Natural killer cell (primary cell): ENCODE results near the gene SORD. TPM values are rescaled to one million over a fixed set of nuclear protein-coding genes. Genes with fewer than 3 reads are reported as not detected.
A peak's percentile ranks its signal among the peaks of the same experiment; 100 is the strongest.
"Not testable (repeated sequence)": the region's sequence is repeated elsewhere in the genome, so short reads cannot be mapped to it uniquely, and the experiment has no call there.

ENCODE experiments used
- ATAC-seq, 3 donors: fragments of 150-1000 bp in 2 of 3; fragments of 200-7000 bp in 1 of 3; cut with Tn5 transposase; 1 replicate in 1 of 3; 2 replicates in 2 of 3; pipeline ENCODE4 v1.10.0; 2021; ENCODE audit warnings: mild to moderate bottlenecking in 2 of 3, moderate library complexity in 2 of 3
- DNase-seq, 2 donors: peaks; one replicate each; pipeline versions ENCODE4 v3.0.0 to v3.0.0-alpha.2; 2013 to 2021; ENCODE audit warnings: mixed read lengths in 1 of 2
- H3K27ac ChIP-seq: one replicate; pipeline ENCODE4 v1.5.1; 2013; ENCODE audit warnings: mild to moderate bottlenecking, low read length
- H3K27me3 ChIP-seq: one replicate; pipeline ENCODE4 v1.6.1; 2013; ENCODE audit warnings: low read length; ENCODE audit not compliant: control insufficient read depth, insufficient read depth
- H3K36me3 ChIP-seq: one replicate; pipeline ENCODE4 v1.6.1; 2013; ENCODE audit warnings: low read length; ENCODE audit not compliant: control insufficient read depth, insufficient read depth
- H3K4me1 ChIP-seq: one replicate; pipeline ENCODE4 v1.6.1; 2013; ENCODE audit warnings: low read length; ENCODE audit not compliant: control insufficient read depth, insufficient read depth
- H3K4me3 ChIP-seq: one replicate; pipeline ENCODE4 v1.5.1; 2013; ENCODE audit warnings: low read length
- H3K9me3 ChIP-seq: one replicate; pipeline ENCODE4 v1.6.1; 2013; ENCODE audit warnings: low read length; ENCODE audit not compliant: control insufficient read depth, insufficient read depth
- H3K27ac Mint-ChIP-seq, 2 donors: one replicate each; pipeline ENCODE4 v1.8.0; 2022; ENCODE audit warnings: mild to moderate bottlenecking in 2 of 2, mixed read lengths in 2 of 2, moderate library complexity in 1 of 2
- H3K27me3 Mint-ChIP-seq, 2 donors: one replicate each; pipeline ENCODE4 v1.8.0; 2022; ENCODE audit warnings: low read depth in 2 of 2, mixed read lengths in 2 of 2
- H3K36me3 Mint-ChIP-seq: one replicate; pipeline ENCODE4 v1.8.0; 2022; ENCODE audit warnings: mixed read lengths
- H3K4me1 Mint-ChIP-seq, 2 donors: one replicate each; pipeline ENCODE4 v1.8.0; 2022; ENCODE audit warnings: mixed read lengths in 2 of 2
- H3K4me3 Mint-ChIP-seq: one replicate; pipeline ENCODE4 v1.8.0; 2022; ENCODE audit warnings: mild to moderate bottlenecking, moderate library complexity, mixed read lengths
- H3K9me3 Mint-ChIP-seq, 2 donors: one replicate each; pipeline ENCODE4 v1.8.0; 2022; ENCODE audit warnings: mixed read lengths in 2 of 2
- WGBS: methylation state at CpG from one replicate; pipeline ENCODE4 v1.1.7; 2013; ENCODE audit warnings: missing lambda C conversion rate; ENCODE audit not compliant: insufficient coverage; 5-methylcytosine and 5-hydroxymethylcytosine counted together
- intact Hi-C: fragments of 100-400 bp; cut with micrococcal nuclease; formaldehyde crosslinking; loops from one replicate; pipeline ENCODE4 v1.14.2; 2022
- total RNA-seq, 4 donors: library from RNA; stranded (reverse); fragments of 120-200 nt in 1 of 4; gene quantifications; one replicate each; pipeline versions ENCODE4 v1.2.3 to v1.2.4, GENCODE V29; 2013 to 2022
- TF ChIP-seq, protein P1 (sequence below): fragments of 200-600 bp; IDR thresholded peaks from one replicate; pipeline ENCODE4 v1.8.0; 2022; ENCODE audit warnings: antibody characterized with exemption

SORD gene
- total RNA-seq, 3 donors from 2014 or later (not counting 1 experiment from before 2014, with no cell fraction given) = 2.6 to 5.7 (median 2.8) TPM

DNA sequence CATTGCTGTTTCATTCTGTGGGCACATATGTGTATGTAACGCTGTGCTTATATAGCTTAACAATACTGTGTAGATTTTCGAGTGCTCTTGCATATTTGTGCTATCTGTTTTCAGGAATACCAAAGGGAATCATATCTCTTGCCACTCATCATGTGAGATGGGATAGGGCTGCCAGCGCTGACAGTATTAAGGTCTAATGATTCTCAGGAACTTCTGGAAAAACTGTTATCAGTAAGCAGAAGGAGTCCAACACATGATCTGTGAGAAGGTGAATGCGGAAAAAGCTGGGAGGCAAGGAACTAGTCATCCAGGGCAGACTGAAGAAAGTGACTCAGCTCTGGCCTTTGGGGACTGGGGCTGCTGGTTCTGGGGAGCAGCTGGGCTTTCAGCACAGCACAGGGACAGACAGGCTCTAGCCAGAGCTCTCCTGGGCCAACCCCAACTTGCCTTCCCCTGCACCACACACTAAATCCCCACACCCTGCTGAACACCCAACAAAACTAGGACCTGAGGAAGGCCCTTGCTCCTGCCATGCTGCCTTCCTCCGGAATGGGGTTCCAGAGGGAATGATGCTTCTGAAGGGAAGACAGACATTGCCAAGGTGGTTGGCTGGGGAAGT lies 56.7 kb downstream of the SORD start:
- H3K36me3 ChIP-seq, H3K4me3 Mint-ChIP-seq, H3K9me3 Mint-ChIP-seq, DNase-seq, H3K27ac ChIP-seq, H3K4me1 ChIP-seq, intact Hi-C loops, H3K27ac Mint-ChIP-seq, H3K27me3 ChIP-seq, H3K4me3 ChIP-seq, H3K4me1 Mint-ChIP-seq, ATAC-seq, H3K36me3 Mint-ChIP-seq, H3K9me3 ChIP-seq: not testable (repeated sequence)
- H3K27me3 Mint-ChIP-seq = peaks cover 11 to 18% of the 10 kb centered on the region in 2 donors
- WGBS = 90% methylated on average over 2 of the region's 5 CpGs

DNA sequence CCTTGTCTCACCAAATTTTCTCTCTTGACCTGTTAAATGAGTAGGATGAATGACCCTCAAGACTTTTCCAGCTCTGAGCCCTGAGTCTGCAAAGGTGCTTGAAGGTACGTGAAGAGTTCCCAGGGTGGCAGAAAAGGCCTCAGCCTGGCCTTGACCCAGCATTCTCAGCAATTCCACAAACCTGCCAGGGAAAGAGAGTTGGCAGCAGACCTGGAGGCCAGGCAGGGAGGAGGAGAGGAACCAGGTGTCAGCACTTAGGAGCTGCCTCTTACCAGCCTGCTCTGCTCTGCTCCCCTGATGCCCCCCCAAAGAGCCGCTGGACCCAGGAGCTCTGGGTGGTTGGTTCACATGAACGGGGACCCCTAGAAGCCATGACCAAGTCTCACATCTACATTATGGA lies 57.6 kb downstream of the SORD start:
- intact Hi-C loops, H3K9me3 ChIP-seq, H3K4me3 ChIP-seq, H3K27me3 ChIP-seq, H3K36me3 Mint-ChIP-seq, H3K36me3 ChIP-seq, H3K9me3 Mint-ChIP-seq, H3K4me3 Mint-ChIP-seq, DNase-seq, H3K27ac ChIP-seq, H3K4me1 ChIP-seq, H3K27ac Mint-ChIP-seq, ATAC-seq, H3K4me1 Mint-ChIP-seq: not testable (repeated sequence)
- H3K27me3 Mint-ChIP-seq = peaks cover 11 to 18% of the 10 kb centered on the region in 2 donors
- 95% methylated on average over 2 of the region's 3 CpGs for WGBS

DNA sequence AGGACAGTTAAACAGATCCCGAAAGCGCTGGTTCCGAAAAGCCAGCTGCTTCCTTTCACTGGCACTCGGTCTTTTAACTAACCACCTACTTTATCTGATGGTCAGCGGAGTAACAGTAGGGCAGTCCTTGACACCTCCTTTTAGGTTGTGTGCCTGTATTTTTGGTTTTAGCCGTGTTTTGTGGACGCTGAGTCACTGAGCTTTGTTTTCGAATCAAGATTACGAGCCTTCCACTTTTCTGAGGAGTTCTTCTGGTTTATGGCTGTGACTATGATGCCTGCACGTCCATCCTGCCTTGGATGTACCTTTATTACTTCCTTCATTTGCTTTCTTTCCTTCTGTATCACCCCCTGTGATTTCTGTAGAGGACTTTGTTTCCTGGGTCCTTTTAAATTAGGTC lies 59.4 kb downstream of the SORD start:
- H3K9me3 Mint-ChIP-seq, H3K36me3 Mint-ChIP-seq, H3K27me3 ChIP-seq, H3K27ac ChIP-seq, H3K4me1 ChIP-seq, H3K4me1 Mint-ChIP-seq, DNase-seq, H3K27ac Mint-ChIP-seq, H3K9me3 ChIP-seq, H3K36me3 ChIP-seq, intact Hi-C loops, H3K4me3 ChIP-seq, H3K4me3 Mint-ChIP-seq: not testable (repeated sequence)
- ATAC-seq = peak in 1 of 3 donors; percentile 70
- WGBS = 75% methylated on average over 4 of the region's 10 CpGs
- H3K27me3 Mint-ChIP-seq = peaks cover 15 to 26% of the 10 kb centered on the region in 2 donors

DNA sequence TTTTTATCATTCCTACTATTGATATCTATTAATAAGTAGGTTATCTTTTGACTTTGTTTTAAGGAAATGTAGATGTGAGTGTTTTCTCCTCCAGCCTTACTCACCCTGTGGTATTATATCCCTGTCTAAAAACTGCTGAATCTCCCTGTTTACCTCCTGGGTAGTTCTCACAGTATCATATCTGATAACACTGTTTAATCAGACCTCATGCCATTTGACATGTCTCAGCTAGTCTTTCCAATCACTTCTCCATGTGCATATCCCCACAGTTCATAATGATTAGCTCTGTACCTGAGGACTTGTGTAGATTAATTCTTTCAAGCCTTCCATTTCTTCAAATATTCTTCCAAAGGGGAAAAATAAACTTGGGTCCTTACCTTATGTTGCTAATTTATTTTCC lies 60.2 kb downstream of the SORD start:
- Histone ChIP-seq H3K36me3 (no peaks in the 10 kb centered on the region), H3K4me3 (no peak overlapping the region), H3K27ac (no peak overlapping the region), H3K27me3 (peaks cover 8% of the 10 kb centered on the region), H3K9me3 (no peaks in the 10 kb centered on the region), H3K4me1 (no peaks in the 10 kb centered on the region)
- Mint-ChIP-seq H3K9me3 (no peaks in the 10 kb centered on the region), H3K4me1 (no peaks in the 10 kb centered on the region), H3K36me3 (no peaks in the 10 kb centered on the region), H3K4me3 (no peak overlapping the region), H3K27me3 (peaks cover 16 to 27% of the 10 kb centered on the region in 2 donors), H3K27ac (no peak overlapping the region)
- intact Hi-C loops = no loop called here
- ATAC-seq (no peak), DNase-seq (no peak)
- TF ChIP-seq, protein P1, sequence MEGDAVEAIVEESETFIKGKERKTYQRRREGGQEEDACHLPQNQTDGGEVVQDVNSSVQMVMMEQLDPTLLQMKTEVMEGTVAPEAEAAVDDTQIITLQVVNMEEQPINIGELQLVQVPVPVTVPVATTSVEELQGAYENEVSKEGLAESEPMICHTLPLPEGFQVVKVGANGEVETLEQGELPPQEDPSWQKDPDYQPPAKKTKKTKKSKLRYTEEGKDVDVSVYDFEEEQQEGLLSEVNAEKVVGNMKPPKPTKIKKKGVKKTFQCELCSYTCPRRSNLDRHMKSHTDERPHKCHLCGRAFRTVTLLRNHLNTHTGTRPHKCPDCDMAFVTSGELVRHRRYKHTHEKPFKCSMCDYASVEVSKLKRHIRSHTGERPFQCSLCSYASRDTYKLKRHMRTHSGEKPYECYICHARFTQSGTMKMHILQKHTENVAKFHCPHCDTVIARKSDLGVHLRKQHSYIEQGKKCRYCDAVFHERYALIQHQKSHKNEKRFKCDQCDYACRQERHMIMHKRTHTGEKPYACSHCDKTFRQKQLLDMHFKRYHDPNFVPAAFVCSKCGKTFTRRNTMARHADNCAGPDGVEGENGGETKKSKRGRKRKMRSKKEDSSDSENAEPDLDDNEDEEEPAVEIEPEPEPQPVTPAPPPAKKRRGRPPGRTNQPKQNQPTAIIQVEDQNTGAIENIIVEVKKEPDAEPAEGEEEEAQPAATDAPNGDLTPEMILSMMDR = no peak

DNA sequence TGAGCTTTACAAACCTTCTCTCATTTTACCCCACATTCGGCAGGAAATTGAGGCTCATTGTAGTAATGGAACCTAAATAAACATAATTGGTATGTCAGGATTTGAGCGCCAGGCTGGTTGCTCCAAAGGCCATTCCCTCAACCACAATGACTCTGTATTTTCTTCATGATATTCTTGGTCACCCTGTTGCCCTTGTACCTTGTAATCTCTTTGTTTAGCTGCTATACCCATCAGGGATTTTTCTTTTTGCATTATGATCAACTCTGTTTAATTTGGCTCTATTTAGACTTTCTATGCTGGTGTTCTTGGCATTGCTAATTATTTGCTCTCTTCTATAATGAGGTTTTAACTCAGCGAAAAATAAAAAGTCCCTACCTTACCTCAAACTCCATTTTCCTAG lies 61.2 kb downstream of the SORD start:
- H3K36me3 Mint-ChIP-seq = no peaks in the 10 kb centered on the region
- Histone ChIP-seq H3K9me3 (no peaks in the 10 kb centered on the region), H3K36me3 (no peaks in the 10 kb centered on the region), H3K4me3 (no peak overlapping the region), H3K4me1 (no peaks in the 10 kb centered on the region), H3K27me3 (peaks cover 8% of the 10 kb centered on the region), H3K27ac (no peak overlapping the region)
- H3K4me3 Mint-ChIP-seq = no peak overlapping the region
- TF ChIP-seq, protein P1 = no peak
- ATAC-seq (no peak), DNase-seq (no peak)
- no peak overlapping the region for H3K27ac Mint-ChIP-seq
- WGBS = 78% methylated on average over 3 of the region's 3 CpGs
- H3K9me3 Mint-ChIP-seq = no peaks in the 10 kb centered on the region
- H3K4me1 Mint-ChIP-seq = no peaks in the 10 kb centered on the region
- intact Hi-C loops = no loop called here
- H3K27me3 Mint-ChIP-seq = peaks cover 18 to 32% of the 10 kb centered on the region in 2 donors
